ENCODE measurements around the gene GATB. TPM values are rescaled to one million over a fixed set of nuclear protein-coding genes. Genes with fewer than 3 reads are reported as not detected.

Gene GATB
- total RNA-seq, 5 donors from 2014 or later (not counting 1 experiment from before 2014, with no cell fraction given) = 9.6 to 15.3 (median 12.7) TPM

DNA sequence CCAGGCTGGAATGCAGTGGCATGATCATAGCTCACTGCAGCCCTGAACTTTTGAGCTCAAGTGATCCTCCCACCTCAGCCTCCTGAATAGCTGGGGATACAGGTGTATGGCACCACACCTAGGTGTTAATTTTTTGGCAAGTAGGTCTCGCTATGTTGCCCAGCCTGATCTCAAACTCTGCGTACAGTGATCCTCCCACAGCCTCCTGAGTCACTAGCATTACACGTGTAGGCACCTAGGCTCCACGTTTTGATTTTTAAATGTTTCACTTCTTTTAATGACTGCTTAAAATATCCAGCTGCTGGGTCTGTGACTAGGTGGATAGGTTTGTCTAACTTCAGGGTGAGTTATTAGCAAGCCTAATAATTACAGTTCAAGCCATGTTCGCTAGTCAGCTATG is 44.5 kb downstream of the GATB start:
- H3K4me1 Mint-ChIP-seq = no peaks in the 10 kb centered on the region
- POLR2A ChIA-PET = interaction anchor here in 1 of 2 donors (0.7 kb wide), 1 partner anchor 732 kb away, joined by 9 read pairs; no protein-coding TSS in a partner anchor
- WGBS (ENCODE audit: insufficient coverage) = 100% methylated on average over 3 of the region's 5 CpGs

GRCh38 chr4:151715881-151716280 is 44.9 kb downstream of the GATB start:
- Mint-ChIP-seq H3K4me1 (no peaks in the 10 kb centered on the region), H3K36me3 (peaks cover 69% of the 10 kb centered on the region), H3K4me3 (no peak overlapping the region), H3K9me3 (no peaks in the 10 kb centered on the region), H3K27me3 (no peaks in the 10 kb centered on the region), H3K27ac (no peak overlapping the region)
- Histone ChIP-seq H3K27ac (ENCODE audit: low read length) (no peak overlapping the region), H3K4me3 (ENCODE audit: control insufficient read depth in 1 of 2, extremely low read depth in 1 of 2, low read length in 1 of 2) (no peak overlapping the region), H3K36me3 (ENCODE audit: control insufficient read depth in 2 of 2, extremely low read depth in 1 of 2, insufficient read depth in 1 of 2, low read length in 1 of 2) (peaks cover 0 to 16% of the 10 kb centered on the region in 2 donors), H3K9me3 (no peaks in the 10 kb centered on the region), H3K27me3 (replicated peaks in 1 of 2; ENCODE audit: control insufficient read depth in 2 of 2, extremely low read depth in 1 of 2, insufficient read depth in 2 of 2, low read length in 1 of 2) (no peaks in the 10 kb centered on the region), H3K4me1 (ENCODE audit: control insufficient read depth in 1 of 2, extremely low read depth in 1 of 2, insufficient read depth in 2 of 2, low read length in 2 of 2) (no peaks in the 10 kb centered on the region)
- ChIA-PET CTCF (interaction anchor here in 1 of 2 donors (0.6 kb wide), 1 partner anchor 548 kb away, joined by 3 read pairs; no protein-coding TSS in a partner anchor), POLR2A (interaction anchor here in 1 of 2 donors (0.7 kb wide), 1 partner anchor 732 kb away, joined by 9 read pairs; no protein-coding TSS in a partner anchor)
- DNase-seq (no peak), ATAC-seq (replicated peaks in 1 of 4) (no peak)
- 88% methylated on average over 3 of the region's 3 CpGs for WGBS (ENCODE audit: insufficient coverage)

More for the DNA sequence above, 44.5 kb downstream of the GATB start:
- Histone ChIP-seq H3K27me3 (replicated peaks in 1 of 2; ENCODE audit: control insufficient read depth in 2 of 2, extremely low read depth in 1 of 2, insufficient read depth in 2 of 2, low read length in 1 of 2) (no peaks in the 10 kb centered on the region), H3K4me3 (ENCODE audit: control insufficient read depth in 1 of 2, extremely low read depth in 1 of 2, low read length in 1 of 2) (no peak overlapping the region), H3K27ac (ENCODE audit: low read length) (no peak overlapping the region), H3K36me3 (ENCODE audit: control insufficient read depth in 2 of 2, extremely low read depth in 1 of 2, insufficient read depth in 1 of 2, low read length in 1 of 2) (peaks cover 0 to 16% of the 10 kb centered on the region in 2 donors), H3K9me3 (no peaks in the 10 kb centered on the region), H3K4me1 (ENCODE audit: control insufficient read depth in 1 of 2, extremely low read depth in 1 of 2, insufficient read depth in 2 of 2, low read length in 2 of 2) (no peaks in the 10 kb centered on the region)
- no peak overlapping the region for H3K27ac Mint-ChIP-seq
- H3K27me3 Mint-ChIP-seq = no peaks in the 10 kb centered on the region
- DNase-seq = no peak
- ATAC-seq (replicated peaks in 1 of 4) = no peak
- H3K4me3 Mint-ChIP-seq = no peak overlapping the region
- H3K9me3 Mint-ChIP-seq = no peaks in the 10 kb centered on the region
- CTCF ChIA-PET = interaction anchor here in 1 of 2 donors (0.6 kb wide), 1 partner anchor 548 kb away, joined by 3 read pairs; no protein-coding TSS in a partner anchor
- H3K36me3 Mint-ChIP-seq = peaks cover 67% of the 10 kb centered on the region

- H3K27me3 ChIP-seq (replicated peaks in 1 of 2; ENCODE audit: control insufficient read depth in 2 of 2, extremely low read depth in 1 of 2, insufficient read depth in 2 of 2, low read length in 1 of 2) = no peaks in the 10 kb centered on the region
- no peak for DNase-seq
- peaks cover 0 to 20% of the 10 kb centered on the region in 2 donors for H3K36me3 ChIP-seq (ENCODE audit: control insufficient read depth in 2 of 2, extremely low read depth in 1 of 2, insufficient read depth in 1 of 2, low read length in 1 of 2)
- WGBS (ENCODE audit: insufficient coverage) = 100% methylated on average over 1 of the region's 4 CpGs
- no peaks in the 10 kb centered on the region for H3K27me3 Mint-ChIP-seq
- H3K9me3 Mint-ChIP-seq = no peaks in the 10 kb centered on the region
- ATAC-seq (replicated peaks in 1 of 4) = no peak
- peaks cover 69% of the 10 kb centered on the region for H3K36me3 Mint-ChIP-seq
- H3K4me1 Mint-ChIP-seq = no peaks in the 10 kb centered on the region
- ChIA-PET CTCF (no interaction called here), POLR2A (no interaction called here)
- H3K4me1 ChIP-seq (ENCODE audit: control insufficient read depth in 1 of 2, extremely low read depth in 1 of 2, insufficient read depth in 2 of 2, low read length in 2 of 2) = no peaks in the 10 kb centered on the region
- H3K27ac ChIP-seq (ENCODE audit: low read length) = no peak overlapping the region
- no peaks in the 10 kb centered on the region for H3K9me3 ChIP-seq
- no peak overlapping the region for H3K4me3 ChIP-seq (ENCODE audit: control insufficient read depth in 1 of 2, extremely low read depth in 1 of 2, low read length in 1 of 2)
- no peak overlapping the region for H3K27ac Mint-ChIP-seq
- no peak overlapping the region for H3K4me3 Mint-ChIP-seq
These were observed 48.0 kb downstream of the GATB start for GRCh38 chr4:151712777-151713176.

DNA sequence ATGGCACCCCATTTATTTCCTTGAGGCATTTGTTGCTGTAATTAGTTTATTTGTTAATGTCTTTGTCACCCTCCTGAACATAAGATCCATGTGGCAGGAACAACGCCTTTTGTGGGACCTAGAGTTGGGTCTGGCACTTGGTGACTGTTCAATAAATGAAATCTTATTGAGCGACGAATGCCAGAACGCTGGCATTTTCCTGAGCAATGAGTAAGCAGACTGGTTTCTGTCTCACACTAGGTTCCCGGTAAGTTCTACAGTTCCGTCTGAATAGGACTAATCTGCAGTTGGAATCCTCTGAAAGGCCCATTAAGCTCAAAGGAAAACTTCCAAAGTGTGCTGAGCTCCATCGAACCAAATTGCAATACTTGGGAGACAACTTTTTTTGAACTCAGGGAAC is 49.2 kb downstream of the GATB start:
- Histone ChIP-seq H3K27ac (ENCODE audit: low read length) (no peak overlapping the region), H3K4me1 (ENCODE audit: control insufficient read depth in 1 of 2, extremely low read depth in 1 of 2, insufficient read depth in 2 of 2, low read length in 2 of 2) (no peaks in the 10 kb centered on the region), H3K36me3 (ENCODE audit: control insufficient read depth in 2 of 2, extremely low read depth in 1 of 2, insufficient read depth in 1 of 2, low read length in 1 of 2) (peaks cover 4 to 23% of the 10 kb centered on the region in 2 donors), H3K27me3 (replicated peaks in 1 of 2; ENCODE audit: control insufficient read depth in 2 of 2, extremely low read depth in 1 of 2, insufficient read depth in 2 of 2, low read length in 1 of 2) (no peaks in the 10 kb centered on the region), H3K9me3 (no peaks in the 10 kb centered on the region), H3K4me3 (ENCODE audit: control insufficient read depth in 1 of 2, extremely low read depth in 1 of 2, low read length in 1 of 2) (no peak overlapping the region)
- no peaks in the 10 kb centered on the region for H3K4me1 Mint-ChIP-seq
- no peaks in the 10 kb centered on the region for H3K9me3 Mint-ChIP-seq
- H3K36me3 Mint-ChIP-seq = peaks cover 66% of the 10 kb centered on the region
- no peak overlapping the region for H3K4me3 Mint-ChIP-seq
- DNase-seq (no peak), ATAC-seq (replicated peaks in 1 of 4) (no peak)
- ChIA-PET CTCF (no interaction called here), POLR2A (no interaction called here)
- no peaks in the 10 kb centered on the region for H3K27me3 Mint-ChIP-seq
- WGBS (ENCODE audit: insufficient coverage) = 89% methylated on average over 6 of the region's 7 CpGs
- H3K27ac Mint-ChIP-seq = no peak overlapping the region

DNA sequence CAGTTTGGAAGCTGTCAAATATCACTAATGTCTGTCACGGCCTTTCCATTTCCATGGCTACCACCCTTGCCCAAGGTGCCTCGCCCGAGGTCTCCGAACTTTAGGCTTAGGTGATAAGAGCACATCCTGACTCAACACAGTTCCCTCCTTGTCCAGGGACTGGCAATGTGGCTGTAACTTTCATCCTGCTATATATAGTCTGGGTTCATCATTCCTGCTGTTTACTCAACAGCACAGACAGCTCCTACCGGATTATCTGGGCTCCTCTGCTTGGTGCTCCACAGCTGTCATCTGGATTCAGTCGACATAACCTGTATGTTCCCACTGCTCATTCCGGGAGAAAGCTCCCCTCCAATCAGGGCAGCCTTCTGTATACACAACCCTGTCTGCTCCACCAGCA is 51.2 kb downstream of the GATB start:
- ChIA-PET CTCF (no interaction called here), POLR2A (no interaction called here)
- Mint-ChIP-seq H3K27ac (no peak overlapping the region), H3K27me3 (no peaks in the 10 kb centered on the region), H3K9me3 (no peaks in the 10 kb centered on the region), H3K36me3 (peaks cover 64% of the 10 kb centered on the region), H3K4me1 (no peaks in the 10 kb centered on the region), H3K4me3 (no peak overlapping the region)
- Histone ChIP-seq H3K4me1 (ENCODE audit: control insufficient read depth in 1 of 2, extremely low read depth in 1 of 2, insufficient read depth in 2 of 2, low read length in 2 of 2) (no peaks in the 10 kb centered on the region), H3K27me3 (replicated peaks in 1 of 2; ENCODE audit: control insufficient read depth in 2 of 2, extremely low read depth in 1 of 2, insufficient read depth in 2 of 2, low read length in 1 of 2) (no peaks in the 10 kb centered on the region), H3K27ac (ENCODE audit: low read length) (no peak overlapping the region), H3K36me3 (ENCODE audit: control insufficient read depth in 2 of 2, extremely low read depth in 1 of 2, insufficient read depth in 1 of 2, low read length in 1 of 2) (peaks cover 4 to 20% of the 10 kb centered on the region in 2 donors), H3K4me3 (ENCODE audit: control insufficient read depth in 1 of 2, extremely low read depth in 1 of 2, low read length in 1 of 2) (no peak overlapping the region), H3K9me3 (no peaks in the 10 kb centered on the region)
- DNase-seq (no peak), ATAC-seq (replicated peaks in 1 of 4) (no peak)
- WGBS (ENCODE audit: insufficient coverage) = 92% methylated on average over 7 of the region's 7 CpGs

DNA sequence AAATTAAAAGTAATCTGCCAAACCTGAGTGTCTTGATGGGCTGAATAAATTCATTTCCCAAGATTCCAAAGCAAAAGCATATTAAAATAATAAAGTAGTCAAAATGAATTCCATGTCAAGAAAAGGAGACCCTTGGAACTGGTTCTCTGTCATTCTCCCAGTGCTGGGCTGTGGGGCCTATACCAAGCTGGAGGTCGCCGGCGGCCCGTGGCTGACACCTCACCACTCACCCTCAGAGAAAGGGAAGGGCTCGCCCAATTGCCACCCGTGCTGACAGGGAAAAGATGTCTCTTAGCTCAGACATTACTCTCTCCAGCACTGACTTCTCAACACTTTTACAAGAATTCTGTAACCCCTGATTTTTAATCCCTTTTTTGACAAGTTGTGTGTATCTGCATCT is 51.7 kb downstream of the GATB start:
- H3K4me1 Mint-ChIP-seq = no peaks in the 10 kb centered on the region
- ChIA-PET CTCF (no interaction called here), POLR2A (no interaction called here)
- H3K4me3 ChIP-seq (ENCODE audit: control insufficient read depth in 1 of 2, extremely low read depth in 1 of 2, low read length in 1 of 2) = no peak overlapping the region
- H3K27ac Mint-ChIP-seq = no peak overlapping the region
- H3K4me1 ChIP-seq (ENCODE audit: control insufficient read depth in 1 of 2, extremely low read depth in 1 of 2, insufficient read depth in 2 of 2, low read length in 2 of 2) = no peaks in the 10 kb centered on the region
- H3K27ac ChIP-seq (ENCODE audit: low read length) = no peak overlapping the region
- DNase-seq (no peak), ATAC-seq (replicated peaks in 1 of 4) (no peak)
- H3K36me3 ChIP-seq (ENCODE audit: control insufficient read depth in 2 of 2, extremely low read depth in 1 of 2, insufficient read depth in 1 of 2, low read length in 1 of 2) = peaks cover 4 to 22% of the 10 kb centered on the region in 2 donors
- H3K4me3 Mint-ChIP-seq = no peak overlapping the region
- H3K9me3 ChIP-seq = no peaks in the 10 kb centered on the region
- peaks cover 64% of the 10 kb centered on the region for H3K36me3 Mint-ChIP-seq
- 97% methylated on average over 5 of the region's 6 CpGs for WGBS (ENCODE audit: insufficient coverage)
- no peaks in the 10 kb centered on the region for H3K9me3 Mint-ChIP-seq
- H3K27me3 Mint-ChIP-seq = no peaks in the 10 kb centered on the region
- no peaks in the 10 kb centered on the region for H3K27me3 ChIP-seq (replicated peaks in 1 of 2; ENCODE audit: control insufficient read depth in 2 of 2, extremely low read depth in 1 of 2, insufficient read depth in 2 of 2, low read length in 1 of 2)

- WGBS (ENCODE audit: insufficient coverage) = 77% methylated on average over 3 of the region's 4 CpGs
- H3K36me3 Mint-ChIP-seq = peaks cover 66% of the 10 kb centered on the region
These were observed 52.7 kb downstream of the GATB start for GRCh38 chr4:151708100-151708499.

More at GRCh38 chr4:151708100-151708499, 52.7 kb downstream of the GATB start:
- ChIA-PET POLR2A (no interaction called here), CTCF (no interaction called here)
- Histone ChIP-seq H3K4me1 (ENCODE audit: control insufficient read depth in 1 of 2, extremely low read depth in 1 of 2, insufficient read depth in 2 of 2, low read length in 2 of 2) (no peaks in the 10 kb centered on the region), H3K4me3 (ENCODE audit: control insufficient read depth in 1 of 2, extremely low read depth in 1 of 2, low read length in 1 of 2) (no peak overlapping the region), H3K27ac (ENCODE audit: low read length) (no peak overlapping the region), H3K36me3 (ENCODE audit: control insufficient read depth in 2 of 2, extremely low read depth in 1 of 2, insufficient read depth in 1 of 2, low read length in 1 of 2) (peaks cover 4 to 21% of the 10 kb centered on the region in 2 donors), H3K9me3 (no peaks in the 10 kb centered on the region), H3K27me3 (replicated peaks in 1 of 2; ENCODE audit: control insufficient read depth in 2 of 2, extremely low read depth in 1 of 2, insufficient read depth in 2 of 2, low read length in 1 of 2) (no peaks in the 10 kb centered on the region)
- H3K9me3 Mint-ChIP-seq = no peaks in the 10 kb centered on the region
- H3K27ac Mint-ChIP-seq = no peak overlapping the region
- no peaks in the 10 kb centered on the region for H3K4me1 Mint-ChIP-seq
- H3K27me3 Mint-ChIP-seq = no peaks in the 10 kb centered on the region
- DNase-seq = no peak
- no peak for ATAC-seq (replicated peaks in 1 of 4)
- H3K4me3 Mint-ChIP-seq = no peak overlapping the region

Data from T-cell (primary cell).